Measurements from ENCODE around the gene ADGRG3.
A peak's percentile ranks its signal among the peaks of the same experiment; 100 is the strongest.
"Not testable (repeated sequence)": the region's sequence is repeated elsewhere in the genome, so short reads cannot be mapped to it uniquely, and the experiment has no call there.

The ADGRG3 gene

GRCh38 chr16:57697896-57698537, 29.9 kb downstream of the ADGRG3 start:
- DNase-seq, result no peak

- DNase-seq, result no peak
These were observed 30.8 kb downstream of the ADGRG3 start for GRCh38 chr16:57698812-57699405.

- DNase-seq, result no peak
These were observed 31.4 kb downstream of the ADGRG3 start for GRCh38 chr16:57699481-57699880.

- DNase-seq, result no peak
These were observed 31.8 kb downstream of the ADGRG3 start for GRCh38 chr16:57699899-57700298.

- DNase-seq, result no peak
These were observed 32.9 kb downstream of the ADGRG3 start for GRCh38 chr16:57700781-57701551.

GRCh38 chr16:57701759-57702371, 33.8 kb downstream of the ADGRG3 start:
- no peak for DNase-seq

GRCh38 chr16:57703416-57704010, 35.4 kb downstream of the ADGRG3 start:
- DNase-seq, result no peak

GRCh38 chr16:57704011-57704904, 36.2 kb downstream of the ADGRG3 start:
- no peak for DNase-seq

- DNase-seq, result no peak
These were observed 37.1 kb downstream of the ADGRG3 start for GRCh38 chr16:57704905-57705852.

- DNase-seq, result no peak
These were observed 38.6 kb downstream of the ADGRG3 start for GRCh38 chr16:57706717-57707116.

GRCh38 chr16:57707331-57707730, 39.2 kb downstream of the ADGRG3 start:
- no peak for DNase-seq

GRCh38 chr16:57708168-57708567, 40.1 kb downstream of the ADGRG3 start:
- DNase-seq, result no peak

- DNase-seq, result no peak
These were observed 41.6 kb downstream of the ADGRG3 start for GRCh38 chr16:57709663-57710062.

GRCh38 chr16:57711346-57711745, 43.2 kb downstream of the ADGRG3 start:
- DNase-seq, result no peak

- DNase-seq, result no peak
These were observed 43.9 kb downstream of the ADGRG3 start for GRCh38 chr16:57711993-57712392.

GRCh38 chr16:57712569-57712968, 44.5 kb downstream of the ADGRG3 start:
- DNase-seq, result not testable (repeated sequence)

- no peak for DNase-seq
These were observed 45.5 kb downstream of the ADGRG3 start for GRCh38 chr16:57713596-57713995.

- no peak for DNase-seq
These were observed 45.9 kb downstream of the ADGRG3 start for GRCh38 chr16:57714047-57714446.

GRCh38 chr16:57720142-57720575, 52.1 kb downstream of the ADGRG3 start:
- DNase-seq, result peak; percentile 50 to 74

- no peak for DNase-seq
These were observed 53.5 kb downstream of the ADGRG3 start for GRCh38 chr16:57721356-57722209.
